HepG2 (cell line): Measurements from ENCODE around the gene MAN1B1. TPM values are rescaled to one million over a fixed set of nuclear protein-coding genes. Genes with fewer than 3 reads are reported as not detected.

Experiments
- ARHGAP35 ChIP-seq: sonication (generic); formaldehyde crosslinking; IDR thresholded peaks from 2 replicates; pipeline ENCODE4 v1.9.0; 2022; ENCODE audit warnings: mild to moderate bottlenecking, inconsistent platforms, moderate library complexity, missing genetic modification reagents, borderline replicate concordance
- EED ChIP-seq: sonication (generic); formaldehyde crosslinking; IDR thresholded peaks from 2 replicates; pipeline ENCODE4 v1.5.0; 2020; ENCODE audit warnings: mild to moderate bottlenecking, missing genetic modification reagents
- FOXK2 ChIP-seq: fragments of 450-650 bp; IDR thresholded peaks from 2 replicates; pipeline ENCODE4 v1.6.1; 2016
- GATAD2A ChIP-seq: IDR thresholded peaks from 2 replicates; pipeline ENCODE4 v1.6.1; 2016
- GZF1 ChIP-seq: sonication (generic); formaldehyde crosslinking; IDR thresholded peaks from 2 replicates; pipeline ENCODE4 v1.5.1; 2020; ENCODE audit warnings: mild to moderate bottlenecking, missing genetic modification reagents
- HNF4A ChIP-seq: sonication (generic); formaldehyde crosslinking; IDR thresholded peaks from 2 replicates; pipeline ENCODE4 v1.4.0; 2020; ENCODE audit warnings: missing genetic modification reagents
- LCORL ChIP-seq, 2 experiments: fragments of 450-650 bp in 1 of 2; sonication (generic) in 1 of 2; formaldehyde crosslinking in 1 of 2; IDR thresholded peaks; 2 replicates each; pipeline versions ENCODE4 v1.5.0 to v1.6.1; 2017 to 2020; ENCODE audit warnings: antibody characterized with exemption in 1 of 2, missing genetic modification reagents in 1 of 2
- MTF1 ChIP-seq: sonication (generic); formaldehyde crosslinking; IDR thresholded peaks from 2 replicates; pipeline ENCODE4 v1.5.0; 2020; ENCODE audit warnings: missing genetic modification reagents
- NR2F6 ChIP-seq, 2 experiments: IDR thresholded peaks; 2 replicates each; pipeline ENCODE4 v1.6.1; 2016; ENCODE audit warnings: antibody characterized with exemption in 1 of 2, mild to moderate bottlenecking in 1 of 2
- RARA ChIP-seq: IDR thresholded peaks from 2 replicates; pipeline ENCODE4 v1.6.1; 2016; ENCODE audit warnings: missing genetic modification reagents, missing compliant biosample characterization
- SOX6 ChIP-seq, 2 experiments: fragments of 450-650 bp in 1 of 2; sonication (generic) in 1 of 2; formaldehyde crosslinking in 1 of 2; IDR thresholded peaks; 2 replicates each; pipeline versions ENCODE4 v1.4.0 to v1.6.1; 2017 to 2020; ENCODE audit warnings: antibody characterized with exemption in 1 of 2, mild to moderate bottlenecking in 1 of 2, missing genetic modification reagents in 1 of 2
- SP4 ChIP-seq: sonication (generic); formaldehyde crosslinking; IDR thresholded peaks from 2 replicates; pipeline ENCODE4 v1.8.1; 2023; ENCODE audit warnings: mild to moderate bottlenecking, missing genetic modification reagents
- TARDBP ChIP-seq: sonication (generic); formaldehyde crosslinking; IDR thresholded peaks from 2 replicates; pipeline ENCODE4 v1.8.0; 2022; ENCODE audit warnings: mild to moderate bottlenecking, missing genetic modification reagents
- ZNF335 ChIP-seq: sonication (generic); formaldehyde crosslinking; IDR thresholded peaks from 2 replicates; pipeline ENCODE4 v1.4.0; 2020; ENCODE audit warnings: missing genetic modification reagents
- ZNF598 ChIP-seq: sonication (generic); formaldehyde crosslinking; IDR thresholded peaks from 2 replicates; pipeline ENCODE4 v1.5.1; 2020; ENCODE audit warnings: mild to moderate bottlenecking, missing genetic modification reagents, borderline replicate concordance
- polyA plus RNA-seq, 8 experiments: library from polyadenylated mRNA; depleted of rRNA in 3 of 8; stranded (reverse) in 7 of 8; unstranded in 1 of 8; fragments of >200 nt; fragmentation: Illumina TruSeq in 4 of 8; extraction: Trizol in 4 of 8; gene quantifications; 2 replicates each; pipeline versions ENCODE4 v1.2.1 to v1.2.3, GENCODE V29; 2011 to 2016; ENCODE audit warnings: low read depth in 4 of 8, missing spikeins in 1 of 8, mixed read lengths in 1 of 8; ENCODE audit not compliant: insufficient read depth in 1 of 8
- total RNA-seq, 5 experiments: library from RNA; depleted of rRNA; stranded (reverse); fragments of >200 nt; fragmentation: Illumina TruSeq; extraction: Trizol; gene quantifications; 2 replicates each; pipeline ENCODE4 v1.2.3, GENCODE V29; 2016; ENCODE audit warnings: low read depth in 1 of 5
- TF ChIP-seq, protein P1 (sequence below): sonication (generic); formaldehyde crosslinking; conservative IDR thresholded peaks from 2 replicates; pipeline ENCODE4 v1.8.0; 2022; ENCODE audit warnings: missing genetic modification reagents
- TF ChIP-seq, protein P2 (sequence below): sonication (generic); formaldehyde crosslinking; IDR thresholded peaks from 2 replicates; pipeline ENCODE4 v1.5.0; 2020; ENCODE audit warnings: mild to moderate bottlenecking, missing genetic modification reagents
- TF ChIP-seq, protein P3 (sequence below): fragments of 450-650 bp; IDR thresholded peaks from 2 replicates; pipeline ENCODE4 v1.6.1; 2016

Gene MAN1B1
- total and polyA plus RNA-seq, 2 of the 13 experiments (the other 11 are each of a cell fraction or from before 2014, with no cell fraction given), result 48.9 to 59.5 TPM

DNA sequence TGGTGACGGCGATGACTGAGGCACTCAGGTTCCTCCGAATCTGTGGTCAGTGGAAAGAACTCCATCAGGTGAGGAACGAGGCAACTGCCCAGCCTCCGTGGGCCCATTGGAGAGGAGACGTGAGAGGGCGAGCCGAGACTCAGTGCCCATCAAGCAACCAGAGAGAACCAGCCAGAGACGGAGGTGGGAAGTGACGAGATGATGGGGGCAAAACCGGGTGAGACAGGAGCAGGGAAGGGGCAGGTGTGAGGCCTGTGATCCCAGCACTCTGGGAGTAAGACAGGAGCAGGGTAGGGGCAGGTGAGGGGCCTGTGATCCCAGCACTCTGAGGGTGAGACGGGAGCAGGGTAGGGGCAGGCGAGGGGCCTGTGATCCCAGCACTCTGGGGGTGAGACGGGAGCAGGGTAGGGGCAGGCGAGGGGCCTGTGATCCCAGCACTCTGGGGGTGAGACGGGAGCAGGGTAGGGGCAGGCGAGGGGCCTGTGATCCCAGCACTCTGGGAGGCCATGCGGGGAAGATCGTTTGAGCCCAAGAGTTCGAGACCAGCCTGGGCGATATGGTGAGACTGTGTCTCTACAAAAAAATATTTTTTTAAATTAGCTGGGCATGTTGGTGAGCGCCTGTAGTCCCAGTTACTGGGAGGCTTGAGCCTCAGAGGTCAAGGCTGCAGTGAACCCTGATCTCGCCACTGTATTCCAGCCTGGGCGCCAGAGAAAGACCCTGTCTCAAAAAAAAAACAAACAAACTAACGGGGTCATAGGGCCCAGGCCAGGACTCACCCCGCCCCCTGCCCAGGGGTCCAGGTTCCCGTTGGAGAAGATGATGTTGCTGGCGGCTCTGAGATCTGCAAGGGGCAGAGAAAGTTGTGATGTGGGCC, 24.4 kb downstream of the MAN1B1 start (continued):
- TF ChIP-seq, protein P1, sequence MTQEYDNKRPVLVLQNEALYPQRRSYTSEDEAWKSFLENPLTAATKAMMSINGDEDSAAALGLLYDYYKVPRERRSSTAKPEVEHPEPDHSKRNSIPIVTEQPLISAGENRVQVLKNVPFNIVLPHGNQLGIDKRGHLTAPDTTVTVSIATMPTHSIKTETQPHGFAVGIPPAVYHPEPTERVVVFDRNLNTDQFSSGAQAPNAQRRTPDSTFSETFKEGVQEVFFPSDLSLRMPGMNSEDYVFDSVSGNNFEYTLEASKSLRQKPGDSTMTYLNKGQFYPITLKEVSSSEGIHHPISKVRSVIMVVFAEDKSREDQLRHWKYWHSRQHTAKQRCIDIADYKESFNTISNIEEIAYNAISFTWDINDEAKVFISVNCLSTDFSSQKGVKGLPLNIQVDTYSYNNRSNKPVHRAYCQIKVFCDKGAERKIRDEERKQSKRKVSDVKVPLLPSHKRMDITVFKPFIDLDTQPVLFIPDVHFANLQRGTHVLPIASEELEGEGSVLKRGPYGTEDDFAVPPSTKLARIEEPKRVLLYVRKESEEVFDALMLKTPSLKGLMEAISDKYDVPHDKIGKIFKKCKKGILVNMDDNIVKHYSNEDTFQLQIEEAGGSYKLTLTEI (CRISPR knock-in tag), result no peak
- TF ChIP-seq GATAD2A (0 out of 2 replicates have a peak, but pooled peaks have one; percentile 6), EED (CRISPR knock-in tag) (no peak), MTF1 (CRISPR knock-in tag) (no peak), RARA (peak; percentile 75), ARHGAP35 (CRISPR knock-in tag) (no peak), HNF4A (CRISPR knock-in tag) (peak; percentile 46), SOX6 (IDR thresholded peaks at IDR 0.05) (no peak), SOX6 (CRISPR knock-in tag; IDR thresholded peaks at IDR 0.05) (peak; percentile 45; the same call in 1 of the 2 replicates), ZNF598 (CRISPR knock-in tag) (peak; percentile 27; the same call in 1 of the 2 replicates), SP4 (CRISPR knock-in tag) (0 out of 2 replicates have a peak, but pooled peaks have one; percentile 35), FOXK2 (no peak), NR2F6 (IDR thresholded peaks at IDR 0.05) (peak; percentile 76), NR2F6 (CRISPR knock-in tag; IDR thresholded peaks at IDR 0.05) (peak; percentile 65), GZF1 (CRISPR knock-in tag) (no peak), TARDBP (CRISPR knock-in tag) (peak; percentile 47; the same call in 1 of the 2 replicates), ZNF335 (CRISPR knock-in tag) (no peak), LCORL (IDR thresholded peaks at IDR 0.05) (no peak), LCORL (CRISPR knock-in tag; IDR thresholded peaks at IDR 0.05) (peak; percentile 37; the same call in 1 of the 2 replicates)
- TF ChIP-seq, protein P2, sequence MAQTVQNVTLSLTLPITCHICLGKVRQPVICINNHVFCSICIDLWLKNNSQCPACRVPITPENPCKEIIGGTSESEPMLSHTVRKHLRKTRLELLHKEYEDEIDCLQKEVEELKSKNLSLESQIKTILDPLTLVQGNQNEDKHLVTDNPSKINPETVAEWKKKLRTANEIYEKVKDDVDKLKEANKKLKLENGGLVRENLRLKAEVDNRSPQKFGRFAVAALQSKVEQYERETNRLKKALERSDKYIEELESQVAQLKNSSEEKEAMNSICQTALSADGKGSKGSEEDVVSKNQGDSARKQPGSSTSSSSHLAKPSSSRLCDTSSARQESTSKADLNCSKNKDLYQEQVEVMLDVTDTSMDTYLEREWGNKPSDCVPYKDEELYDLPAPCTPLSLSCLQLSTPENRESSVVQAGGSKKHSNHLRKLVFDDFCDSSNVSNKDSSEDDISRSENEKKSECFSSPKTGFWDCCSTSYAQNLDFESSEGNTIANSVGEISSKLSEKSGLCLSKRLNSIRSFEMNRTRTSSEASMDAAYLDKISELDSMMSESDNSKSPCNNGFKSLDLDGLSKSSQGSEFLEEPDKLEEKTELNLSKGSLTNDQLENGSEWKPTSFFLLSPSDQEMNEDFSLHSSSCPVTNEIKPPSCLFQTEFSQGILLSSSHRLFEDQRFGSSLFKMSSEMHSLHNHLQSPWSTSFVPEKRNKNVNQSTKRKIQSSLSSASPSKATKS (CRISPR knock-in tag), result no peak
- TF ChIP-seq, protein P3, sequence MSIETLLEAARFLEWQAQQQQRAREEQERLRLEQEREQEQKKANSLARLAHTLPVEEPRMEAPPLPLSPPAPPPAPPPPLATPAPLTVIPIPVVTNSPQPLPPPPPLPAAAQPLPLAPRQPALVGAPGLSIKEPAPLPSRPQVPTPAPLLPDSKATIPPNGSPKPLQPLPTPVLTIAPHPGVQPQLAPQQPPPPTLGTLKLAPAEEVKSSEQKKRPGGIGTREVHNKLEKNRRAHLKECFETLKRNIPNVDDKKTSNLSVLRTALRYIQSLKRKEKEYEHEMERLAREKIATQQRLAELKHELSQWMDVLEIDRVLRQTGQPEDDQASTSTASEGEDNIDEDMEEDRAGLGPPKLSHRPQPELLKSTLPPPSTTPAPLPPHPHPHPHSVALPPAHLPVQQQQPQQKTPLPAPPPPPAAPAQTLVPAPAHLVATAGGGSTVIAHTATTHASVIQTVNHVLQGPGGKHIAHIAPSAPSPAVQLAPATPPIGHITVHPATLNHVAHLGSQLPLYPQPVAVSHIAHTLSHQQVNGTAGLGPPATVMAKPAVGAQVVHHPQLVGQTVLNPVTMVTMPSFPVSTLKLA, result no peak
